ENCODE measurements around the gene ANGEL1.

- TF ChIP-seq CTCF (IDR thresholded peaks at IDR 0.05; ENCODE audit: low read length) = no peak
- no peak for TF ChIP-seq EZH2 (IDR thresholded peaks at IDR 0.05; ENCODE audit: borderline replicate concordance, low read length)
Observed at GRCh38 chr14:76810525-76810924, 2.2 kb downstream of the ANGEL1 start.

All from OCI-LY1 (cell line).